Gastrocnemius medialis (tissue), 4 donors: Measurements from ENCODE around the gene AKAP9. TPM values are rescaled to one million over a fixed set of nuclear protein-coding genes. Genes with fewer than 3 reads are reported as not detected.

Experiments used
- ATAC-seq, 2 donors: fragments of 150-250 bp; one replicate each; pipeline ENCODE4 v1.9.1; 2016
- DNase-seq, 2 donors: peaks; one replicate each; pipeline ENCODE4 v3.0.0-alpha.2; 2019
- H3K27ac ChIP-seq, 4 donors: fragments of 200-600 bp; sonication (generic); 1 replicate in 1 of 4; 2 replicates in 3 of 4; pipeline ENCODE4 v1.5.1; 2016 to 2018; ENCODE audit warnings: mild to moderate bottlenecking in 2 of 4, moderate library complexity in 1 of 4
- H3K27me3 ChIP-seq, 3 donors: fragments of 200-600 bp; sonication (generic) in 2 of 3; 1 replicate in 1 of 3; 2 replicates in 2 of 3; pipeline versions ENCODE4 v1.5.1 to v1.6.0; 2016 to 2019; ENCODE audit warnings: mild to moderate bottlenecking in 1 of 3, moderate library complexity in 1 of 3
- H3K36me3 ChIP-seq, 2 donors: fragments of 200-600 bp; sonication (generic) in 1 of 2; one replicate each; pipeline ENCODE4 v1.5.1; 2017 to 2018
- H3K4me1 ChIP-seq, 2 donors: fragments of 200-600 bp; sonication (generic) in 1 of 2; one replicate each; pipeline ENCODE4 v1.5.1; 2016 to 2017; ENCODE audit warnings: mild to moderate bottlenecking in 2 of 2
- H3K4me3 ChIP-seq, 4 donors: fragments of 200-600 bp; sonication (generic) in 3 of 4; 1 replicate in 1 of 4; 2 replicates in 3 of 4; pipeline ENCODE4 v1.5.1; 2016 to 2019; ENCODE audit warnings: mild to moderate bottlenecking in 2 of 4
- H3K9me3 ChIP-seq, 3 donors: fragments of 200-600 bp; sonication (generic) in 2 of 3; 1 replicate in 1 of 3; 2 replicates in 2 of 3; pipeline ENCODE4 v1.5.1; 2016 to 2019
- CTCF ChIP-seq, 5 experiments: fragments of 450-650 bp in 3 of 5; fragments of 200-600 bp in 2 of 5; sonication (generic) in 2 of 5; IDR thresholded peaks in 4 of 5; conservative IDR thresholded peaks in 1 of 5; 1 replicate in 4 of 5; 2 replicates in 1 of 5; pipeline ENCODE4 v1.5.1; 2016 to 2019; ENCODE audit warnings: antibody characterized with exemption in 5 of 5, mild to moderate bottlenecking in 3 of 5, moderate library complexity in 3 of 5
- POLR2A ChIP-seq, 2 donors: fragments of 450-650 bp; IDR thresholded peaks; one replicate each; pipeline ENCODE4 v1.6.1; 2017; ENCODE audit warnings: antibody characterized with exemption in 2 of 2, mild to moderate bottlenecking in 2 of 2, moderate library complexity in 2 of 2
- in situ Hi-C, 4 donors: fragments of 200-750 bp; cut with MboI; loops; one replicate each; pipeline versions ENCODE4 v1.15.0 to v1.8.0; 2017; ENCODE audit warnings: low sequenced_read_pairs in 4 of 4
- intact Hi-C: fragments of 100-400 bp; cut with DNase I; formaldehyde crosslinking; loops from one replicate; pipeline ENCODE4 v1.15.1; 2023; ENCODE audit warnings: low total_unique reads
- total RNA-seq, 4 donors: library from RNA; depleted of rRNA; stranded (reverse); fragments of >200 nt; gene quantifications; one replicate each; pipeline versions ENCODE4 v1.1.0 to v1.2.3, GENCODE V29; 2016

Gene AKAP9
- total RNA-seq, 4 donors from 2014 or later: 25.4 to 80.0 (median 40.6) TPM

GRCh38 chr7:92002720-92003119 lies 62.1 kb downstream of the AKAP9 start:
- DNase-seq: no peak
- Histone ChIP-seq H3K27ac (no peak overlapping the region), H3K9me3 (no peaks in the 10 kb centered on the region), H3K27me3 (no peaks in the 10 kb centered on the region), H3K36me3 (peaks cover 2 to 49% of the 10 kb centered on the region in 2 donors), H3K4me3 (no peak overlapping the region), H3K4me1 (no peaks in the 10 kb centered on the region)
- TF ChIP-seq POLR2A (IDR thresholded peaks at IDR 0.05): no peak
- no peak for TF ChIP-seq CTCF (IDR thresholded peaks at IDR 0.05 in 4 of 5, conservative IDR thresholded peaks at IDR 0.05 in 1 of 5)
- no peak for ATAC-seq
- intact Hi-C loops (no loop called here), in situ Hi-C loops (no loop called here)

- no peak for TF ChIP-seq POLR2A (IDR thresholded peaks at IDR 0.05)
- no peak for TF ChIP-seq CTCF (IDR thresholded peaks at IDR 0.05 in 4 of 5, conservative IDR thresholded peaks at IDR 0.05 in 1 of 5)
- H3K36me3 ChIP-seq: peaks cover 2 to 52% of the 10 kb centered on the region in 2 donors
- ATAC-seq (no peak), DNase-seq (no peak)
- in situ Hi-C loops: no loop called here
- H3K4me3 ChIP-seq: no peak overlapping the region
- intact Hi-C loops: no loop called here
- H3K9me3 ChIP-seq: no peaks in the 10 kb centered on the region
- H3K27me3 ChIP-seq: no peaks in the 10 kb centered on the region
- no peaks in the 10 kb centered on the region for H3K4me1 ChIP-seq
- no peak overlapping the region for H3K27ac ChIP-seq
These were observed 65.4 kb downstream of the AKAP9 start for GRCh38 chr7:92006046-92006445.

GRCh38 chr7:92010215-92010614 lies 69.6 kb downstream of the AKAP9 start:
- H3K4me1 ChIP-seq: no peaks in the 10 kb centered on the region
- DNase-seq: no peak
- no peak for TF ChIP-seq POLR2A (IDR thresholded peaks at IDR 0.05)
- no peak for TF ChIP-seq CTCF (IDR thresholded peaks at IDR 0.05 in 4 of 5, conservative IDR thresholded peaks at IDR 0.05 in 1 of 5)
- in situ Hi-C loops: no loop called here
- intact Hi-C loops: no loop called here
- H3K27ac ChIP-seq: no peak overlapping the region
- peaks cover 0 to 41% of the 10 kb centered on the region in 2 donors for H3K36me3 ChIP-seq
- no peaks in the 10 kb centered on the region for H3K27me3 ChIP-seq
- H3K9me3 ChIP-seq: no peaks in the 10 kb centered on the region
- no peak for ATAC-seq
- H3K4me3 ChIP-seq: no peak overlapping the region

- Histone ChIP-seq H3K9me3 (no peaks in the 10 kb centered on the region), H3K27me3 (no peaks in the 10 kb centered on the region), H3K27ac (no peak overlapping the region), H3K36me3 (peaks cover 0 to 43% of the 10 kb centered on the region in 2 donors), H3K4me3 (no peak overlapping the region), H3K4me1 (no peaks in the 10 kb centered on the region)
- in situ Hi-C loops (no loop called here), intact Hi-C loops (no loop called here)
- DNase-seq (no peak), ATAC-seq (no peak)
- TF ChIP-seq CTCF (IDR thresholded peaks at IDR 0.05 in 4 of 5, conservative IDR thresholded peaks at IDR 0.05 in 1 of 5): no peak
- no peak for TF ChIP-seq POLR2A (IDR thresholded peaks at IDR 0.05)
These were observed 72.9 kb downstream of the AKAP9 start for GRCh38 chr7:92013611-92014010.

GRCh38 chr7:92020636-92021035 lies 80.0 kb downstream of the AKAP9 start:
- H3K4me3 ChIP-seq: no peak overlapping the region
- DNase-seq (no peak), ATAC-seq (no peak)
- no peaks in the 10 kb centered on the region for H3K4me1 ChIP-seq
- H3K27me3 ChIP-seq: no peaks in the 10 kb centered on the region
- in situ Hi-C loops (no loop called here), intact Hi-C loops (no loop called here)
- H3K36me3 ChIP-seq: peaks cover 0 to 57% of the 10 kb centered on the region in 2 donors
- no peak overlapping the region for H3K27ac ChIP-seq
- TF ChIP-seq POLR2A (IDR thresholded peaks at IDR 0.05) (no peak), CTCF (IDR thresholded peaks at IDR 0.05 in 4 of 5, conservative IDR thresholded peaks at IDR 0.05 in 1 of 5) (no peak)
- H3K9me3 ChIP-seq: no peaks in the 10 kb centered on the region
